Stimulated activated naive CD8-positive, alpha-beta T cell treated with anti-CD3 and anti-CD28 coated beads, Interleukin-15, Interleukin-2, amounts not matched to agents 100 ng/mL and 50 ng/mL, for 24 hours (primary cell): ENCODE data around the gene SIRT5.

Source experiments
- H3K27ac Mint-ChIP-seq: one replicate; pipeline ENCODE4 v1.8.0; 2021; ENCODE audit warnings: mild to moderate bottlenecking, mixed read lengths
- H3K27me3 Mint-ChIP-seq: one replicate; pipeline ENCODE4 v1.8.0; 2021; ENCODE audit warnings: mixed read lengths
- H3K36me3 Mint-ChIP-seq: one replicate; pipeline ENCODE4 v1.8.0; 2021; ENCODE audit warnings: low read depth, mixed read lengths
- H3K4me1 Mint-ChIP-seq: one replicate; pipeline ENCODE4 v1.8.0; 2021; ENCODE audit warnings: low read depth, mixed read lengths
- H3K4me3 Mint-ChIP-seq: one replicate; pipeline ENCODE4 v1.8.0; 2021; ENCODE audit warnings: mild to moderate bottlenecking, mixed read lengths
- H3K9me3 Mint-ChIP-seq: one replicate; pipeline ENCODE4 v1.8.0; 2021; ENCODE audit warnings: mixed read lengths

Gene SIRT5

DNA sequence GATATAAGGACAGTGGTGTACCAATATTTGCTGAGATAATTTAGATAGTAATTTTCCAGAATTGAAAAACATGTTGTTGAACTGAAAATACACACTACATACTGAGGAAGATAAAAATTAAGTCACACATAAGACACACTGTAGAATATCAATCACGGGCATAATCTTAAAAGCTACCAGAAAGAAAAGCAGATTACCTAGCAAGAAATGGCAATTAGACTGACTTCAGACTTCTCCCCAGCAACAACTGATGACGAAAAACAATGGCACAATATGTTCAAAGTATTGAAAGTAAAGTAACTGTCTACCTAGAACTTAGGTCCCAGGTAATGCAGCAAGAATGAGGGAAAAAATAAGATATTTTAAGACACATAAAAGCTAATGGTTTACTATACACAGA lies 87.2 kb downstream of the SIRT5 start:
- no peaks in the 10 kb centered on the region for H3K9me3 Mint-ChIP-seq
- no peak overlapping the region for H3K27ac Mint-ChIP-seq
- H3K36me3 Mint-ChIP-seq = peaks cover 9% of the 10 kb centered on the region
- peaks cover 71% of the 10 kb centered on the region for H3K4me1 Mint-ChIP-seq
- no peak overlapping the region for H3K4me3 Mint-ChIP-seq
- H3K27me3 Mint-ChIP-seq = no peaks in the 10 kb centered on the region

DNA sequence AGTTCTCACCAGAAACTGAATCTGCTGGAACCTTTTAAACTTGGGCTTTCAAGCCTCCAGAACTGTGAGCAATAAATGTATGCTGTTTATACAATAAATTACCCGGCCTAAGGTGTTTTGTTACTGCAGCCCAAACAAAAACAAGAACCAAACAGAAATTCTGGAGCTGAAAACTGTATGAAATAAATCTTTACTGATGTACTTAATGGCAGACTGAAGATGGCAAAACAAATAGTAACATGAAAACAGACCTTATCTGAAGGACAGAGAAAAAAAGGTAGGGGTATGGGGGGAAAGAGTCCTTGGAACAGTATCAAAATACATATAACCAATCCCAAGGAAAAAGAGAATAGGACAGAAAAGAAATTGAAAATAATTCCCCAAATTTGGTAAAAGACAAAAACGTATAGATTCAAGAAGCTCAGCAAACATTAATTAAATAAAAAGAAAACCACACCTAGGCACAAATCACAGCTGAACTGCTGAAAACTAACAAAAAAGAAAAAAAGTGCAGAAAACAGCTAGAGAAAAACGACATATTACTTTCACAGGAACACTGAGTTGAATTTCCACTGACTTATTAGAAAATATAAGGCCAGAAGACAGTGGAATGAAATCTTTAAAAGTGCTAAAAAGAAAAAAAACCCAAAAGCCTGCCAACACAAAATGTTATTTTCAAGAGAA lies 88.4 kb downstream of the SIRT5 start:
- Mint-ChIP-seq H3K4me3 (no peak overlapping the region), H3K27me3 (no peaks in the 10 kb centered on the region), H3K27ac (peak overlapping the region; percentile 34), H3K4me1 (peaks cover 81% of the 10 kb centered on the region), H3K36me3 (peaks cover 4% of the 10 kb centered on the region), H3K9me3 (no peaks in the 10 kb centered on the region)

DNA sequence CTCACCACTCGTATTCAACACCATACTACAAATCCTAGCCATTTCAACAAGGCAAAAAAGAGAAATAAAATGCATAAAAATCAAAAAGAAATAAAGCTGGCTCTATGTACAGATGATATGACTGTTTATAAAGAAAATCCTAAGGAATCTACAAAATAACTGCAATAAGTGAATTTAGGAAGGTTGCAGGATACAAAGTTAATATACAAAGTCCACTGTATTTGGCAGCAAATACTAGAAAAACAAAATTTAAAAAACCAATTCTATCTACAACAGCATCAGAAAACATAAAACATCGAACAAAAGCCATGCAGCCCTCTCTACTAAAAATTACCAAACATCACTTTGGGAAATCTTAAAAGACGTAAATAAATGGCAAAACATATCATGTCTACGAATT lies 89.6 kb downstream of the SIRT5 start:
- peaks cover 88% of the 10 kb centered on the region for H3K4me1 Mint-ChIP-seq
- H3K27ac Mint-ChIP-seq = no peak overlapping the region
- no peak overlapping the region for H3K4me3 Mint-ChIP-seq
- H3K27me3 Mint-ChIP-seq = no peaks in the 10 kb centered on the region
- peaks cover 7% of the 10 kb centered on the region for H3K36me3 Mint-ChIP-seq
- no peaks in the 10 kb centered on the region for H3K9me3 Mint-ChIP-seq
